K562 (cell line): ENCODE data around the gene GRM2.

Source experiments
- CEBPZ ChIP-seq: fragments of 150-350 bp; IDR thresholded peaks from 2 replicates; pipeline ENCODE4 v1.6.1; 2014; ENCODE audit warnings: low read depth, mild to moderate bottlenecking, low read length, borderline replicate concordance
- CTCF ChIP-seq, 3 experiments: IDR thresholded peaks in 2 of 3; conservative IDR thresholded peaks in 1 of 3; 2 replicates each; pipeline ENCODE4 v1.5.1; 2011 to 2012; ENCODE audit warnings: low read length in 3 of 3, mild to moderate bottlenecking in 3 of 3, control low read depth in 2 of 3, improper control_type of control experiment in 1 of 3, inconsistent platforms in 1 of 3, low read depth in 1 of 3, mixed read lengths in 1 of 3, moderate library complexity in 1 of 3; ENCODE audit not compliant: insufficient read depth in 2 of 3
- EGR1 ChIP-seq: fragments of 450-650 bp; conservative IDR thresholded peaks from 2 replicates; pipeline ENCODE4 v1.6.1; 2017; ENCODE audit warnings: mild to moderate bottlenecking
- MTA3 ChIP-seq: fragments of 450-650 bp; formaldehyde crosslinking; IDR thresholded peaks from 2 replicates; pipeline ENCODE4 v1.6.1; 2017; ENCODE audit warnings: mild to moderate bottlenecking, borderline replicate concordance
- SOX6 ChIP-seq: fragments of 450-650 bp; IDR thresholded peaks from 2 replicates; pipeline ENCODE4 v1.6.1; 2014; ENCODE audit warnings: mild to moderate bottlenecking

- no peak for TF ChIP-seq CEBPZ
- TF ChIP-seq CTCF (IDR thresholded peaks at IDR 0.05 in 2 of 3, conservative IDR thresholded peaks at IDR 0.05 in 1 of 3; ENCODE audit: insufficient read depth in 2 of 3, low read depth in 1 of 3, low read length in 3 of 3): no peak
- no peak for TF ChIP-seq SOX6
- TF ChIP-seq EGR1: no peak
- TF ChIP-seq MTA3: no peak
Measured at GRCh38 chr3:51704511-51704950, 2.3 kb upstream of the GRM2 start.
